ENCODE measurements around the gene PCBP2. TPM values are rescaled to one million over a fixed set of nuclear protein-coding genes. Genes with fewer than 3 reads are reported as not detected.

Gene PCBP2
- total RNA-seq, 1 donor from 2014 or later, result 133 TPM

GRCh38 chr12:53481939-53482586, 30.2 kb downstream of the PCBP2 start:
- no peak for DNase-seq (ENCODE audit: low read depth)
- Histone ChIP-seq H3K4me3 (ENCODE audit: low read depth, low read length) (no peak overlapping the region), H3K27me3 (ENCODE audit: control insufficient read depth, insufficient read depth, low read length) (no peaks in the 10 kb centered on the region), H3K36me3 (ENCODE audit: control insufficient read depth, insufficient read depth, low read length) (peaks cover 23% of the 10 kb centered on the region)
- FAIRE-seq, result no peak
- TF ChIP-seq CTCF (IDR thresholded peaks at IDR 0.05; ENCODE audit: insufficient read depth, low read length, severe bottlenecking), result peak; percentile 20

- FAIRE-seq, result no peak
- peaks cover 23% of the 10 kb centered on the region for H3K36me3 ChIP-seq (ENCODE audit: control insufficient read depth, insufficient read depth, low read length)
- no peak for TF ChIP-seq CTCF (IDR thresholded peaks at IDR 0.05; ENCODE audit: insufficient read depth, low read length, severe bottlenecking)
Observed at GRCh38 chr12:53482626-53483168, 30.8 kb downstream of the PCBP2 start.

GRCh38 chr12:53483225-53483978, 31.5 kb downstream of the PCBP2 start:
- H3K27me3 ChIP-seq (ENCODE audit: control insufficient read depth, insufficient read depth, low read length), result no peaks in the 10 kb centered on the region
- peaks cover 26% of the 10 kb centered on the region for H3K36me3 ChIP-seq (ENCODE audit: control insufficient read depth, insufficient read depth, low read length)
- DNase-seq (ENCODE audit: low read depth) (no peak), FAIRE-seq (no peak)
- no peak for TF ChIP-seq CTCF (IDR thresholded peaks at IDR 0.05; ENCODE audit: insufficient read depth, low read length, severe bottlenecking)
- H3K4me3 ChIP-seq (ENCODE audit: low read depth, low read length), result no peak overlapping the region

More at GRCh38 chr12:53482626-53483168, 30.8 kb downstream of the PCBP2 start:
- no peaks in the 10 kb centered on the region for H3K27me3 ChIP-seq (ENCODE audit: control insufficient read depth, insufficient read depth, low read length)
- DNase-seq (ENCODE audit: low read depth), result no peak
- H3K4me3 ChIP-seq (ENCODE audit: low read depth, low read length), result no peak overlapping the region

- FAIRE-seq (no peak), DNase-seq (ENCODE audit: low read depth) (no peak)
- Histone ChIP-seq H3K36me3 (ENCODE audit: control insufficient read depth, insufficient read depth, low read length) (peaks cover 24% of the 10 kb centered on the region), H3K4me3 (ENCODE audit: low read depth, low read length) (no peak overlapping the region), H3K27me3 (ENCODE audit: control insufficient read depth, insufficient read depth, low read length) (no peaks in the 10 kb centered on the region)
- no peak for TF ChIP-seq CTCF (IDR thresholded peaks at IDR 0.05; ENCODE audit: insufficient read depth, low read length, severe bottlenecking)
Observed at GRCh38 chr12:53483979-53484377, 32.1 kb downstream of the PCBP2 start.

GRCh38 chr12:53484686-53485575, 33.0 kb downstream of the PCBP2 start:
- peak; percentile 63 for DNase-seq (ENCODE audit: low read depth)
- Histone ChIP-seq H3K27me3 (ENCODE audit: control insufficient read depth, insufficient read depth, low read length) (no peaks in the 10 kb centered on the region), H3K4me3 (ENCODE audit: low read depth, low read length) (no peak overlapping the region), H3K36me3 (ENCODE audit: control insufficient read depth, insufficient read depth, low read length) (peaks cover 19% of the 10 kb centered on the region)
- peak; percentile 28 for FAIRE-seq
- no peak for TF ChIP-seq CTCF (IDR thresholded peaks at IDR 0.05; ENCODE audit: insufficient read depth, low read length, severe bottlenecking)

Data from bronchial epithelial cell (primary cell).